Measurements from ENCODE around the gene TAOK2.

Gene TAOK2

DNA sequence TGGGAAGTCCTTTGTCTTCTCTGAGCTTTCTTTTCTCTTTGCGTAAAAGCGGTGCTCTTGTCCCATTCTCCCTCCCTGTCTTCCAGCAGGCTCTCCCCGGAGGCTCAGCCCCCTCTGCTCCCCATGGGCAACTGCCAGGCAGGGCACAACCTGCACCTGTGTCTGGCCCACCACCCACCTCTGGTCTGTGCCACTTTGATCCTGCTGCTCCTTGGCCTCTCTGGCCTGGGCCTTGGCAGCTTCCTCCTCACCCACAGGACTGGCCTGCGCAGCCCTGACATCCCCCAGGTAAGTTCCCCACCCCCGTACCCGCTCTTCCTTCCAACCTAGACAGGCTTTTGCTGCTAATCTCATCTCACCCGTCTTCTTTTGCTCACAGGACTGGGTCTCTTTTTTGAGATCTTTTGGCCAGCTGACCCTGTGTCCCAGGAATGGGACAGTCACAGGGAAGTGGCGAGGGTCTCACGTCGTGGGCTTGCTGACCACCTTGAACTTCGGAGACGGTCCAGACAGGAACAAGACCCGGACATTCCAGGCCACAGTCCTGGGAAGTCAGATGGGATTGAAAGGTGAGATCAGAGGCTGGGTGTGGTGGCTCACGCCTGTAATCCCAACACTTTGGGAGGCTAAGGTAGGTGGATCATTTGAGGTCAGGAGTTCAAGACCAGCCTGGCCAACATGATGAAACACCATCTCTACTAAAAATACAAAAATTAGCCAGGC lies 10.5 kb upstream of the TAOK2 start:
- DNase-seq, result no peak

DNA sequence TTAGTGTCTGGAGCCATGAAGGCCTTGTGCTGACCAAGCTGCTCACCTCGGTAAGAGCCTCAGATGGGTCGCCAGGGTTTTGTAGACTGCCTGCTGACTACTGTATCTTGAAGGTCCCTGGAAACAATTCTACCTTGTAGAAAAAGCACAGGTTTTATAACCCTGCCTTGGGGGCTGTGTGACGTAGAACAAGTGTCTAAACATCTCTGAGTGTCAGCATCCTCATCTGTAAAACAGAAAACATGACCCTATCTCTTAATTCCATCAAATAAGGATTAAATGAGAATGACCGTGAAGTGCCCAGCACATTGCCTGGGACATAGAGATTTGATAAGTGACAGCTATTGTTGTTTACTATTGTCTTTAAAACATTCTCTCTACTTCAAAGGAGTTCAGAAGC lies 5.5 kb upstream of the TAOK2 start:
- no peak for DNase-seq

DNA sequence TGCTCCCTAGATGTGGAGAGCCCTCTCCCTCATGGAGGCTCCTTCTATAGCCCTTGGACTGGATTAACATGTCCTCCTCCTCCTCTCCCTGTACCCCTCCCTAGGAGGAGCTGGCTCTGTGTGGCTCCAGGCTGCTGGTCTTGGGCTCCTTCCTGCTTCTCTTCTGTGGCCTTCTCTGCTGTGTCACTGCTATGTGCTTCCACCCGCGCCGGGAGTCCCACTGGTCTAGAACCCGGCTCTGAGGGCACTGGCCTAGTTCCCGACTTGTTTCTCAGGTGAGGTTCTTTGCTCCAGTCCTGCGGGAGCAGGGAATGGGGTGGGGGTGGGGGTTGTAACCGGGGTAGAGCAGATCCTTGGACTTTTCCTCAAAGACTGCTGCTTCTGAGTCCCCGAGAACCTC lies 2.4 kb upstream of the TAOK2 start:
- DNase-seq, result no peak

DNA sequence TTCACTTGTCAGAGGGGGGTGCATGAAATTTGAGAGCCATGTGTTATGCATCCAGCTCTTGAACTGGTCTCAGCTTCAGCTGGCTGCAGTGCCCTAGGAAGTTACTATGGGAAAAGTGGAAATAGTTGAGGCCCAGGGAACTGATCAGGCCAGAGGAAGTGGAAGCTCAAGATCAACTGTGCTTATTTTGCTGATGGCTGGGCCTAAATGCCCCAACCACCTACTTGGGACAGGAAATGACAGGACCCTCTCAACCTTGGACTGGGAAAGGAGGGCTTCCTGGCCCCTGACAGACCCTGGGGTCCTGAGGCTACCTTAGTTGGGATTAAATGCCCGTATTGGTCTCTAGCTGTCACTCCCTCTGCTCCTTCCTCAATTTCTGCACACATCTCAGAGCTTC lies 1.2 kb upstream of the TAOK2 start:
- DNase-seq, result no peak

DNA sequence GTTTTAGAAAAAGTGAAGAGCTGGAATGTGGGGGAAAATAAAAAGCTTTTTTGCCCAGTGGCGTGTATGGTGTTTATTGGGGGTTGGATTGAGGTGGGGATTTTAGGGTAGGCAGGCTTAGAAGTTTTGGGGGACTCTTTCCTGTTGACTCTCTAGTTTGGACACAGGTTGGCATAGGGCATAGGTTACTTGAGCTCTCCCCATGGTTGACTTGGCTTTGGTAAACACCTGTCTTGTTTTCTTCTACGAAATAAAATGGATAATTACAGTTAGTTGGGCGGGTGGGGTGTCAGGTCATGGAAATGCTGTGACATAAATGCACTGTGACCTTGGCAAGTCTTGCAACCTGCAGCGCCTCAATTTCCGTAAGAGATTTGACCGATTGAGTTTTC lies 680 bp upstream of the TAOK2 start:
- no peak for DNase-seq

DNA sequence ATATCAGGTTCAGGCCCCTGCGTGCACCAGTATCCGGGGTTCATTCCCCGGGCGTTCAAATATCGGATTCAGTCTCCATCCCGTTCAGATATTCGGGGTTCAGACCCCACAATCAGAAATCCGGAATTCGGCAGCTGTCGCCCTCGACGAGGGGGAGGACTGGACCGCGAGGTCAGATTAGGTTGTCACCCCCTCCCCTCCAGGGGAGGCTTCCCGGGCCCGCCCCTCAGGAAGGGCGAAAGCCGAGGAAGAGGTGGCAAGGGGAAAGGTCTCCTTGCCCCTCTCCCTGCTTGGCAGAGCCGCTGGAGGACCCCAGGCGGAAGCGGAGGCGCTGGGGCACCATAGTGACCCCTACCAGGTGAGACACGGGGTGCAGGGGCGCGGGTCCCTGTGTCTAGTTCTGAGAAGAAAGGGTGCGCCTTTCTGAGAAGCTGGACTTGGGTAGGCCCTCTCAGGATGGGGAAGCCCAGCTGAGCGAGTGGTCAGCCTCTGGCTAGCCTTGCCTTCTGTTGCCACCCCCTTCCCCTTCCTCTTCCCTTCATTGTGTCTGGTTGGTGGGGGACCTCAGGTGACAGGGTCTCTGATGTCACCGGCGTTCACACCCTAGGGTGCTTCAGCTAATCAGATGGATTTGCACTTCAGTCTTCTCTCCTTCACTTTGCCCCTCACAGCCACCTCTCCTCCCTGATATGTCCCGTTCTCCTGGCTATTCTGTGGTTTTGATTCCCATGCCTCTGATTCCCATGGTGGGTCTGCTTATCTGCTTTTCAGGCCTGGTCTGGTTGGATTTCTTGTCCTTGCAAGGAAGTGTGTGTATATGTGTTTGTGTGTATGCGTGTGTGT lies 844 bp downstream of the TAOK2 start:
- DNase-seq, result no peak

DNA sequence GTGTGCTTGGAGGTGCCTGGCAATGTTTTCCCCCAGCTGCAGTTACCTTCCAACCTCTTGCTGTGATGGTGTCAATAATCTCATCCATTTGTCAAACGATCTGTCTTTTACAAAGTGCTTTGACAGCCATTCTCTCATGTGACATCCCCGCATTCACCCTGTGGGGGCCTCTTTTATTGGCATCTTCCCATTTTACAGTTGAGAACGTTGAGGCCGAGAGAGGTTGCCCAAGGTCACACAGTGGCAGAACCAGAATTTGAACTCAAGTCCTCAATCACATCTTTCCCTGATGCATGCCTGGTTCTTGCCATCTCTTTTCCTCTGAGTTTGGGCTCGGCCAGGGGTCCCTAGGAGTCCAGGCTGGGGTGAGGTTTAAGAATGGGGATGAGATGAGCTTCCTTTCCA lies 1.5 kb downstream of the TAOK2 start:
- no peak for DNase-seq

DNA sequence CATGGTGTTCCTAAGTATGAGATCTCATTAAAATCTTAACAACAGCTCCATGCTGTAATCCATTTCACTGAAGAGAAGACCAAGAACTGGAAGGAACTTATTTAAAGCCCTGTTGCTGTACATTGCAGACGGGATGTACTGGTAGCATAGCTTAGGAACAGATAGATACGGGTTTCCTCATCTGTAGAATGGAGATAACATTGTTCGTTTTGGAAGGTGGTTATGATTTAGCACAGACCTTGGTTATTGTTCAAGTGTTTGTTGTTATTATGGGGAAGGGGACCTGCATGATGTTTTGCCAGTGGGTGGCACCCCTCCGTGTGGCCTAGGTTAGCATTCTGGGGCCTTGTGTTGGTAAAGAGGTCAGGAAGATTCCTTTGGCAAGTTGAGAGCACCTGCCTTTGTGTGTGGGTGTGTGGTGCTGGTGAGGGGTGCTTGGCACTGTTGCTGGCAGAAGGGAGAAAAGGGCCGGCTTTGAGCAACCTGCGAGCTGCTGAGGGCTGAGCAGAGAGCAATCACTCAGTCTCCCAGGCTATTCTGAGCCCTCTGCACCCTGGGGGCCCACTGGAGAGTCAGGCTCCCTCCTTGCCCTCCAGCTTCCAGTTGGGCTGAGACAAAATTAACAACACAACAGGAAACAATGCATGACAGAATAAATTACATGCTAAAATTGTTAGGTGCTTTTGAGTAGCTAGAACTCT lies 2.3 kb downstream of the TAOK2 start:
- DNase-seq, result no peak

DNA sequence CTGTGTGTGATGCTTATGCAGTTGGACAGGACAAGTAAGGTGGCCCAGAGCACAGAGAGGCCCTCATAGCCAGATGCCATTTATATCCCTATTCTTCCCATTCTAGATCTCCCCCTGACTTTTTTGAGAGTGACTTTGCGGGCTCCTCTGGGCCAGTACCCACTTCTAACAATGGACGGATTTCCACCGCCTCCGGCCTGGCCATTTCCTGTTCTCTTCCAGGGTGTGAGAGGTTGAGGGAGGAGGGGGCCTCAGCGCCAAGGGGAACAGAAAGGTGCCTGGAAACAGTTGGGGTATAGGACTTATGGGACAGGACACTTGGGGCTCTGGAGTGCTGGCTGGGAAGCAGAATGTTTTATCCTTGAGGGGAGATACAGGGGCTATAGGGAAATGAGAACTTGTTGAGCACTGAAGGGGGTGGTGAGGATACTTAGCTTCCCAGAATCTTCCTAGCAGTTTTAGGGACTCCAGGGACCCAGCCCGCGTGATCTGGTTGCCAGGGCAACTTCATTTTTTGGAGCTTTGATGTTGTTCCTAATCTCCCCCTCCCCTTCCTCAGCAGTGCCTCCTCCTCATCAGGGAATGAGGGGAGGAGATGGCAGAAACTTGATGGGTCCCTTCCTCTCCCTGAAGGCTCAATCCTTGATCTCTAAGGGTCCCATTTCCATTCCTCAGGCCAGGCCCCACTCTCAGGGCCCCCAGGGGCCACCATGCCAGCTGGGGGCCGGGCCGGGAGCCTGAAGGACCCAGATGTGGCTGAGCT lies 3.6 kb downstream of the TAOK2 start:
- no peak for DNase-seq

DNA sequence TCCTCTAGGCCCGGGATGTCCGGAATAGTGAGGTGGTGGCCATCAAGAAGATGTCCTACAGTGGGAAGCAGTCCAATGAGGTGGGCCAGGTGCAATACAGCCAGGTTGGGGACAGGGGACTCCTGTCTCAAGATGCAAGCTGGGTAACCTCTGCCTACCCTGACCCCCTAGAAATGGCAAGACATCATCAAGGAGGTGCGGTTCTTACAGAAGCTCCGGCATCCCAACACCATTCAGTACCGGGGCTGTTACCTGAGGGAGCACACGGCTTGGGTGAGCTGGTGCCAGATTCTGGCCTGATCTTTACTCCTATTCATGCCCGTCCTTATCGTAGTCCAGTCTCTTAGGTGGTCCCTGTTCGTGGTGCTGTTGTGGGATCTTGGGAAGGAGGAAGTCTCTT lies 4.4 kb downstream of the TAOK2 start:
- no peak for DNase-seq

DNA sequence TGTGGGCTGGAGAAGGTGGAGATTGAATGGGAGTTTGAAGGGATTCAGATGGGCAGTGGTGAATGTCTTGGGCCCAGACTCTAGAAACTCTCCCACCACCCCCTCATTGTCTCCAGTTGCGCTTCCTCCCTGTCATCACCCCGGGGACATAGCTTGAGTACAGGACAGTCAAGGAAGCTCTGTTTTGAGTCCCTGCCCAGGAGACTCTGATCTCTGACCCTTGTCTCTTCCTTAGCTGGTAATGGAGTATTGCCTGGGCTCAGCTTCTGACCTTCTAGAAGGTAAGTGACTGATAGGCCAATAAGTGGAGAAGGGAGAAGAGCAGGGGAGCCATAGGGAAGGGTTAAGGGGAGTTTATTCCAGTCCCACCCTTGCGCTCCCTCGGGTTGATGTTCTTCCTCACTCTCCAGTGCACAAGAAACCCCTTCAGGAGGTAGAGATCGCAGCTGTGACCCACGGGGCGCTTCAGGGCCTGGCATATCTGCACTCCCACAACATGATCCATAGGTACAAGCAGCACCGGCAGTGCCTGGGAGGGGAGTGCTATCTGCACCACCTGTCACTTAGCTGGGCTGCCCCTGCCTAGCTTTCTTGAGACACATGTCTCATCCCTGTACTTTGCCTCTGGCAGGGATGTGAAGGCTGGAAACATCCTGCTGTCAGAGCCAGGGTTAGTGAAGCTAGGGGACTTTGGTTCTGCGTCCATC lies 5.0 kb downstream of the TAOK2 start:
- DNase-seq, result no peak

DNA sequence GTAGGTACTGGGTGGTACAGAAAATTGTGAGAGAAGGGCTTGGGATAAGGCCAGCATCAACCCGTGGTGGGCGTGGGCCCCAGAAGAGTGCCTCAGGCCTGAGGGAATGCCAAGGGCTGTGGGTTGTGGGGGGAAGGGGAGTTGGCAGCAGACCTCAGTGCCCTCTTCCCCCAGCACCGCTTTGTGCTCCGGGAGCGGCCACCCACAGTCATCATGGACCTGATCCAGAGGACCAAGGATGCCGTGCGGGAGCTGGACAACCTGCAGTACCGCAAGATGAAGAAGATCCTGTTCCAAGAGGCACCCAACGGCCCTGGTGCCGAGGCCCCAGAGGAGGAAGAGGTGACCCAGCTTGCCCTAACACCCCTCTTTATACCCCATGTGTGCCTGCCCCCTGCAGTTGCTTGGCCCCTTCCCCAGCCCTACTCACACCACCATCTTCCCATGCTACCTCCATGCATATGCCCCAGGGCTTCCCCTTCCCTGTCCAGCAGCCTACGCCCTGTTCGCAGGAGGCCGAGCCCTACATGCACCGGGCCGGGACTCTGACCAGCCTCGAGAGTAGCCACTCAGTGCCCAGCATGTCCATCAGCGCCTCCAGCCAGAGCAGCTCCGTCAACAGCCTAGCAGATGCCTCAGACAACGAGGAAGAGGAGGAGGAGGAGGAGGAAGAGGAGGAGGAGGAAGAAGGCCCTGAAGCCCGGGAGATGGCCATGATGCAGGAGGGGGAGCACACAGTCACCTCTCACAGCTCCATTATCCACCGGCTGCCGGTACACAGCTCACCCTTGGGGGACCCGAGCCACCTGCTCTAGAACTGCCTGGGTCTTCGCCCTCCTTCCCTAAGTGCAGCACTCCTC lies 9.1 kb downstream of the TAOK2 start:
- DNase-seq, result no peak

DNA sequence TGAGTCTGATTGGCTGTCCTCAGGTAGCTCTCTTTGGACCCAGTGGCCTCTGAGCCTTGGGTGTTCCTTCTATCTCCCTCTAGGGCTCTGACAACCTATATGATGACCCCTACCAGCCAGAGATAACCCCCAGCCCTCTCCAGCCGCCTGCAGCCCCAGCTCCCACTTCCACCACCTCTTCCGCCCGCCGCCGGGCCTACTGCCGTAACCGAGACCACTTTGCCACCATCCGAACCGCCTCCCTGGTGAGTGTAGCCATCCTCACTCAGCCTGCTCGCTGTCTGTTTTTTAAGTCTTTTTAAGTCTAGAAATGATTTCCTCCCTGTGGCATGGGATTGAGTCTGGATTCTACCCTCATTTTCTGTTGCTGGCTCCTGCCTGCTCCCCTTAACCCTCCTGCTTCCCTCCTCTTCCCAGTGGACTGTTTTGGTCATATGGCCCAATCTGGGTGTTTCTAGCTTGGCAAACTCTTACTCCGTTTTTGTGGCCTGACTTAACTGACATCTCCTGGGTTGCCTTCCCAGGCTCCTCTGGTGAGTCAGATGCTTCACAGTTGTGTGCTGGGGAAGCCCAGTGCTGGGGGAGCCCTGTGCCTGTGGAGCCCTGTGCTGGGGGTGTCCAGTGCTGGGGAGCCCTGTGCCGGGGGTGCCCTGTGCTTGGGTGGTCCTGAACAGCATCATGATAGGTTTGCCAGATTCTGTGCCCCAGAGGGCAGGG lies 9.9 kb downstream of the TAOK2 start:
- DNase-seq, result no peak

DNA sequence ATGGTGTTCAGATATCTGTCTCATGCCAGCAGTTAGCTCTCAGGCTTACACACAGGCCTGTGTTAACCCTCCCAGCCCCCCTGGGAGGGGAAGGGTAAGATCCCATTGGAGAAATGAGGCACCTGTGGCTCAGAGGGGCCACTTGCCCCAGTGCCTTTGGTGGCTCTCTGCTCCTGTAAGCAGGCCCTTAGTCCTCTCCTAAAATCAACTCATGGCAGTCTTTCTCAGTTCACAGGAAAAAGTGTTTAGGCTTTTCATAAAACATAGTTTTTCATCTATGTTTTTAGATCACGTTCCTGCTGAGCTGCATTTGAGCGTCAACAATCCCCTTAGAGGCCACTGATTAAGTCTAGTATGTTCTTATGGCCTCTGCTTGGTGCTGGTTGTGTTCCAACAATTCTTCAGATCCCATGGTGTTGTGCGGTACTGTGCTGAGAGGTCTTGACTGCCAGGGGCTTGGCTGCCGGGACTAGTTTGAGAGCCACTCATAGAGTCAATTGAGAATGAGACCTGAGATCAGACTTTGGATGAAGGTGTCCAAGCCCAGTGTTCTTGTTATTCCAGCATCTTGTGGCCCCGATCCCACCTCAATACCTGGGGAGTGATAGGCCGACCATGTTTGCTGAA lies 10.6 kb downstream of the TAOK2 start:
- no peak for DNase-seq

DNA sequence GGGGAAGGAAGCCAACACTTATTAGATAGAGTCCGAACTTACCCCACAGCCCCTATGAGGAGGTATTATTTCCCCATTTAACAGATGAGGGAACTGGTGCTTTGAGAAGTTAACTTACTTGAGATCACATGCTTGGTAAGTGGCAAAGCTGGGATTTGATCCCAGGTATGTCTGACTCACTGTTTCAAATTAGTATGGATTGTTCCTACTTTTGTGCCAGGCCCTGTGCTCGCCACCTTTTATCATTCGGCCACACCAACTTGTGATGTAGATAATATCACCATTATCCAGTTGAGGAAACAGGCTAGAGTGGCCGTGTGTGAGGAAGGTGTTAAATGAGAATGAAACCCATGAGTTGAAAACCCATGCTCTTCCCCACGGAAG lies 11.1 kb downstream of the TAOK2 start:
- no peak for DNase-seq

DNA sequence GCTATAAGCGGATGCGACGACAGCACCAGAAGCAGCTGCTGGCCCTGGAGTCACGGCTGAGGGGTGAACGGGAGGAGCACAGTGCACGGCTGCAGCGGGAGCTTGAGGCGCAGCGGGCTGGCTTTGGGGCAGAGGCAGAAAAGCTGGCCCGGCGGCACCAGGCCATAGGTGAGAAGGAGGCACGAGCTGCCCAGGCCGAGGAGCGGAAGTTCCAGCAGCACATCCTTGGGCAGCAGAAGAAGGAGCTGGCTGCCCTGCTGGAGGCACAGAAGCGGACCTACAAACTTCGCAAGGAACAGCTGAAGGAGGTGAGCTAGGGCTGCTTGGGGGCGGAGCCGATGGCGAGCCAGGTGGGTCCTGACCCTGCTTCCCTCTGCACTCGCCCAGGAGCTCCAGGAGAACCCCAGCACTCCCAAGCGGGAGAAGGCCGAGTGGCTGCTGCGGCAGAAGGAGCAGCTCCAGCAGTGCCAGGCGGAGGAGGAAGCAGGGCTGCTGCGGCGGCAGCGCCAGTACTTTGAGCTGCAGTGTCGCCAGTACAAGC lies 11.7 kb downstream of the TAOK2 start:
- DNase-seq, result no peak

DNA sequence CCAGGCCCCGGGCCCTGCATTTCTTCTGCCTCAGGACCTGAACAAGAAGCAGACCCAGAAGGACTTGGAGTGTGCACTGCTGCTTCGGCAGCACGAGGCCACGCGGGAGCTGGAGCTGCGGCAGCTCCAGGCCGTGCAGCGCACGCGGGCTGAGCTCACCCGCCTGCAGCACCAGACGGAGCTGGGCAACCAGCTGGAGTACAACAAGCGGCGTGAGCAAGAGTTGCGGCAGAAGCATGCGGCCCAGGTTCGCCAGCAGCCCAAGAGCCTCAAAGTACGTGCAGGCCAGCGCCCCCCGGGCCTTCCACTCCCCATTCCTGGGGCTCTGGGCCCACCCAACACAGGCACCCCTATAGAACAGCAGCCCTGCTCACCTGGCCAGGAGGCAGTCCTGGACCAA lies 12.6 kb downstream of the TAOK2 start:
- DNase-seq, result no peak

DNA sequence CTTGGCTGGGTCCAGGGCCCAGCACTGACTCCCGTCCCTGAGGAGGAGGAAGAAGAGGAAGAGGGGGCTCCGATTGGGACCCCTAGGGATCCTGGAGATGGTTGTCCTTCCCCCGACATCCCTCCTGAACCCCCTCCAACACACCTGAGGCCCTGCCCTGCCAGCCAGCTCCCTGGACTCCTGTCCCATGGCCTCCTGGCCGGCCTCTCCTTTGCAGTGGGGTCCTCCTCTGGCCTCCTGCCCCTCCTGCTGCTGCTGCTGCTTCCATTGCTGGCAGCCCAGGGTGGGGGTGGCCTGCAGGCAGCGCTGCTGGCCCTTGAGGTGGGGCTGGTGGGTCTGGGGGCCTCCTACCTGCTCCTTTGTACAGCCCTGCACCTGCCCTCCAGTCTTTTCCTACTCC lies 13.3 kb downstream of the TAOK2 start:
- no peak for DNase-seq

DNA sequence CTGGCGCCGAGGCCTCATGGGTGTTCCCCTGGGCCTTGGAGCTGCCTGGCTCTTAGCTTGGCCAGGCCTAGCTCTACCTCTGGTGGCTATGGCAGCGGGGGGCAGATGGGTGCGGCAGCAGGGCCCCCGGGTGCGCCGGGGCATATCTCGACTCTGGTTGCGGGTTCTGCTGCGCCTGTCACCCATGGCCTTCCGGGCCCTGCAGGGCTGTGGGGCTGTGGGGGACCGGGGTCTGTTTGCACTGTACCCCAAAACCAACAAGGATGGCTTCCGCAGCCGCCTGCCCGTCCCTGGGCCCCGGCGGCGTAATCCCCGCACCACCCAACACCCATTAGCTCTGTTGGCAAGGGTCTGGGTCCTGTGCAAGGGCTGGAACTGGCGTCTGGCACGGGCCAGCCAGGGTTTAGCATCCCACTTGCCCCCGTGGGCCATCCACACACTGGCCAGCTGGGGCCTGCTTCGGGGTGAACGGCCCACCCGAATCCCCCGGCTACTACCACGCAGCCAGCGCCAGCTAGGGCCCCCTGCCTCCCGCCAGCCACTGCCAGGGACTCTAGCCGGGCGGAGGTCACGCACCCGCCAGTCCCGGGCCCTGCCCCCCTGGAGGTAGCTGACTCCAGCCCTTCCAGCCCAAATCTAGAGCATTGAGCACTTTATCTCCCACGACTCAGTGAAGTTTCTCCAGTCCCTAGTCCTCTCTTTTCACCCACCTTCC lies 13.9 kb downstream of the TAOK2 start:
- DNase-seq, result no peak
